ENCODE results near the gene SULT1C4.

DNA sequence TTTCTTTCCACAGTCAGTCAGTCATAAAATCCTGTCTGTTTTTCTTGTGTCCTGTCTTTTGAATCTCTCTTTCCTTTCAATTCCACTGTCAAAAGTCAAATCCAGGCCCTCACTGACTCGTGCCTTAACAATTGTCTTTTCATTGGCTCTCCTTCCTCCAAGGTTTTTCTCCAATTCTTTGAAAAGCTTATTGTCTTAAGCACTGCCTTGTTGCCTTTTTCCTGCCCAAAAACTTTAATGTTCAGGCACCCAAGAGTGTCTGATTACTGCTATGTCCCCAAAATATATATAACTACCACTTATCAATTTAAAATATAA is 13.9 kb upstream of the SULT1C4 start:
- TF ChIP-seq CTCF (IDR thresholded peaks at IDR 0.05) (no peak), POLR2A (IDR thresholded peaks at IDR 0.05) (no peak)
